ENCODE results near the gene CSTF3. TPM values are rescaled to one million over a fixed set of nuclear protein-coding genes. Genes with fewer than 3 reads are reported as not detected.

CSTF3 gene
- total RNA-seq, result 10 to 100 TPM; 26.5 to 30.2 TPM

DNA sequence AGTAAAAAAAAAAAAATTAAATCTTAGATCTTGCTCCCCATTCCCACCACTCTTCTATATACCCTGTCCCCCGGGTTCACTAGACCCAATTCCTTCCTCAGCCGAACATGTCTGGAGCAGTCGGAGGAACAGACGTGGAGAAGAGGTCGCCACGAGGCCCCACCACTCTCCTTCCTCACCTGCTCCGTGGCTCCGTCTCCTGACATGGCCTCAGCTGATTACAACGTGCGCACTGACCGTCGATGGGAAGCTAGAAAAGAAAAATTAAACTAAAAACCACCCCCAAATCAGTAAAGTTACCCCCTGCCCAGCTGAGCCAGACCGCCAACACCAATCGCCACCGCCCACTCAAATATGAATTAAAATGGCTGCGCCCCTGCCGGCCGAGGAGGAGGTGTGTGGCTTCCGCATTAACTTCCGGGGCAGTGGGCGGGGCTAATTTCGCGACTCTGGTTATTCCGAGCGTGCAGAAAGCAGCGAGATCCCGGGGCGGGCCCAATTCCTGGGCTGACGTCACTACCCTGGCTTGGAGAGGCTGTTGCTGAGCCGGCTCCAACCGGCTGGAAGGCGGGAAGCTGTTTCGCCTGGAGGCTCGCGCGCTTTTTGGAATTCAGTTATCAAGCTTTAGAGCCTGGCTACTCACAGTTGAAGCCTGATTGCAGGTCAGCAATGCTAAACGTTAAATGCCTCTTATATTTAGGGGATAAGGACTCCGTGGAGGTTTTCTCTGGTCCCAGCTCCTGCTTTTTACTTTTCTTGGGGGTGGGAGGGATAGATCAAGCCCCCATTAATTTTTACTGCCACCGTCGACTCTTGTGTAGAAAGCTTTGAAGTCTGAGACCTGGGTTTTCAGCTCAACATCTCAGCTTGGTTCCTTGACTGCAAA is at the start of gene CSTF3:
Gene CSTF3, minus strand, starts transcription at position 361 of the 886 bp plus-strand sequence. Its CDS starts 155 bp downstream, at position 206.
- H3K36me3 Mint-ChIP-seq (ENCODE audit: low read depth), result peaks cover 22% of the 10 kb centered on the region
- no peaks in the 10 kb centered on the region for H3K27me3 Mint-ChIP-seq
- peak within 1 kb of the TSS; percentile 99 for H3K4me3 Mint-ChIP-seq
- POLR2A ChIA-PET, result interaction anchor here (0.8 to 3.2 kb wide), 17 partner anchors 12 to 613 kb away, joined by 3 to 25 read pairs (median 5); partner anchors contain the start of genes C11orf91, CD59, EIF3M and FBXO3
- DNase-seq, result peak; percentile 96
- peaks cover 41% of the 10 kb centered on the region for H3K4me1 Mint-ChIP-seq
- H3K9me3 Mint-ChIP-seq, result no peaks in the 10 kb centered on the region
- H3K27ac Mint-ChIP-seq, result peak within 1 kb of the TSS; percentile 89
- CTCF ChIA-PET, result interaction anchor here (0.6 to 1.7 kb wide), 12 partner anchors 8 to 475 kb away, joined by 3 to 6 read pairs (median 3); partner anchors contain the start of genes HIPK3 and TCP11L1

DNA sequence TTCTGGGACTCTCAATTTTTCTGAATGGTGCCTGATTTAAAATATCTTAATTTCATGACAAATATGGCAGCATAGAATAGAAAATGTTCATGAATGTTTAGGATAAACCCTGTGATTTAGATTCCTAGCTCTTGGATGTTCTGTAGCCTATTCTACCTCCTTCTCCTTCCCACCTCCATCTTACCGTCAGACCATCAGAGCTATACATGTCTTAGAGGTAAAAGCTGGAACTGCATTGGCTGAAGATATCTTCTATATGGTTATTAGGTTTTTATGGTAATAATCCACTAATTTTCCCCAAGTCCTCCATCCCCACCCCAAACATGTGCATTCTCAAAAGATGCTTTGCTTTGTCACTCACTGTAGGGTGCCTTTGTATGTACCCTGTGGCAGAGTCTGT is 46.9 kb upstream of the CSTF3 start:
- Mint-ChIP-seq H3K36me3 (ENCODE audit: low read depth) (no peaks in the 10 kb centered on the region), H3K9me3 (no peaks in the 10 kb centered on the region), H3K27ac (no peak overlapping the region), H3K27me3 (peaks cover 2% of the 10 kb centered on the region), H3K4me3 (no peak overlapping the region), H3K4me1 (peaks cover 6% of the 10 kb centered on the region)
- ChIA-PET CTCF (interaction anchor here (0.5 to 1.4 kb wide), 2 partner anchors 42 to 779 kb away, joined by 3 read pairs; no protein-coding TSS in a partner anchor), POLR2A (no interaction called here)
- DNase-seq, result no peak

DNA sequence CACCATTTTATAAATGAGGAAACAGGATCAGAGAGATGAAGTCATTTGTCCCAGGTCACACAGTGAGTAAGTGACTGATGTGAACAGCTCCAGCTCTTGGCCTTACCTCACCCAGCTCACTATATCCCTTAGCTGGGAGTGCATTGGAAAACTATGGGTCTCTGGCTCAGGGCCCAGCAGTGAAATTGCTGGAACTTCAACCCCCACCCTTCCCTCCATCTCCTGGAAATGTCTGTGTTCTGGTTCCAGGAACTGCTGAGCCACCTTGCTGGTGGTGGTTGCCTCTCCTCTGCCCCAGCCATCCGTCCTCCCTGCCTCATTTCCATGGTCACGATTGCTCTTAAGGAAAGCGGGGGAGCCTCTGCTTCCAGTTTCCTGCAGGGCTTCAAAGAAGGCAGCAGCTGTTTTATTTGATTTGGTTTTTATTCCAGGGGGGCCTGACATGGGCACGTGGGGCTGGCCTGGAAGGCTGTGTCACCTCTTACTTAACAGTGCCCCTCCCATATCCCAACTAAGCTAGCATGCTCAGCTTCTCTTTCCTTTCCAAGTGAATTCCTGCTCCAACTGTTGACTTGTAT is 46.2 kb upstream of the CSTF3 start:
- no peak overlapping the region for H3K27ac Mint-ChIP-seq
- no peaks in the 10 kb centered on the region for H3K36me3 Mint-ChIP-seq (ENCODE audit: low read depth)
- H3K4me3 Mint-ChIP-seq, result no peak overlapping the region
- ChIA-PET CTCF (interaction anchor here (1.4 kb wide), 1 partner anchor 42 kb away, joined by 3 read pairs; no protein-coding TSS in a partner anchor), POLR2A (no interaction called here)
- no peak for DNase-seq
- H3K9me3 Mint-ChIP-seq, result no peaks in the 10 kb centered on the region
- H3K4me1 Mint-ChIP-seq, result peaks cover 6% of the 10 kb centered on the region
- peaks cover 2% of the 10 kb centered on the region for H3K27me3 Mint-ChIP-seq

DNA sequence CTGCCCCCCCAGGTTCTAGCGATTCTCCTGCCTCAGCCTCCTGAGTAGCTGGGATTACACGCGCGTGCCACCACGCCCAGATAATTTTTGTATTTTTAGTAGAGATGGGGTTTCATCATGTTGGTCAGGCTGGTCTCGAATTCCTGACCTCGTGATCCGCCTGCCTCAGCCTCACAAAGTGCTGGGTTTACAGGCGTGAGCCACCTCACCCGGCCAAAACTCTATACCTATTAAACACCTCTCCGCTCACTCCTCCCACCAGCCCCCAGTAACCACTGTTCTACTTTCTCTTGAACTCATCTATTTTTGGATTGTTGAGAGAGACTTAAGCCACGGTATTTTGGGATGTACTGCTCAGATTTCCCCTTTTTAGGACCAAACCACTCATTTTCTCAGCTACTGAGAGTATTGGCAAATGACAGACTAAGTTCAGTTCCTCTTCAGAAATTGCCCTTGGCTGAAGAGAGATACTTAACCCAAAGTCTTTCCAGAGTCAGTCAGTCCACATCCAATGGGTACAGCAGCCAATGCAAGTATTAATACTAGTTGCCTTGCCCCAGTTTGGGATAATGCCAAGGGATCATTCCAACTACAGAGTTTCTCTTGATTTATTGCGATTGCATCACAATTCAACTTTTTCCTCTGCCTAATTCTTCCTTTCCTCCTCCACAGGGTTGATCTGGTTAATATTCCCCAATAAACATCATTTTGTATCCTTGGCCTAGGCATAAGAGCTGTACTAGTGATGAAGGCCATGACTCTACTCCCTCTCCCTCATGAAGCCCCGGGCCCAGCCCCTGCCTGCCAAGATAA is 36.8 kb upstream of the CSTF3 start:
- Mint-ChIP-seq H3K36me3 (ENCODE audit: low read depth) (no peaks in the 10 kb centered on the region), H3K4me3 (no peak overlapping the region)
- CTCF ChIA-PET, result interaction anchor here (0.7 to 1.2 kb wide), 2 partner anchors 10 to 33 kb away, joined by 3 to 5 read pairs; no protein-coding TSS in a partner anchor

DNA sequence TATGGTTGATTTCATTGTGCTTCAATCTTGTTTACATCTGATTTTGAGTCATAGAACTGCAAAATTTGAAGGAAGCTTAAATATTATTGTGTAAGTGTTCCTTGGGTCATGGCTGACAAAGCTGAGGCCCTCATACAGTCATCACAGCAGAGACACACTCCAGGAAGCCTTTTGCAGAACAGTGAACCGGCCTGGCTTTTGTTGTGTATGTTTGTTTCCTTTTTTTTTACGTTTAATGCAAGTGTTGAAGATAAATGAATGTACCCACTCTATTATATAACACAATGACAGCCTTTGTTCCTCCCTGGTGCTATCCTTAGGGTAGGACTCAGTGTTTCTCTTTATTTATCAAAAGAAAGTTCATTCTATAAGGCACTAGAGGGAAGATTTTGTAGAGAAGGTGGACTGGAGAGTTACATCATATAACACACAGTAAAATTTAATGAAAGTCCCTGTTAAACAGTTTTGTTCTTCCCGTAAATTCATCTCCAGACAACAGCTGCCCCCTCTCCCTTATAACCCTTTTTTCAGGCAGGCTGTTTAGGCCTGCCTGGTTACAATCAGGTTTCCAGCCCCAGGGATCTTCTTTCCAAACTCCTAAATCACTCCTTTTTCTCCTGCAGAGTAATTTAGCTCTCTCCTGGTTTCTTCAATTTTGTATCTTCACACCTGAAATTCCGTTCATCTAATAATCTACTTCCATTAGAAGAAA is 34.3 kb upstream of the CSTF3 start:
- H3K27me3 Mint-ChIP-seq, result no peaks in the 10 kb centered on the region
- CTCF ChIA-PET, result interaction anchor here (0.8 kb wide), 1 partner anchor 28 kb away, joined by 3 read pairs; no protein-coding TSS in a partner anchor

More for the DNA sequence above, 36.8 kb upstream of the CSTF3 start:
- H3K27me3 Mint-ChIP-seq, result no peaks in the 10 kb centered on the region
- H3K4me1 Mint-ChIP-seq, result peaks cover 2% of the 10 kb centered on the region
- H3K27ac Mint-ChIP-seq, result no peak overlapping the region
- DNase-seq, result no peak
- POLR2A ChIA-PET, result no interaction called here
- no peaks in the 10 kb centered on the region for H3K9me3 Mint-ChIP-seq

DNA sequence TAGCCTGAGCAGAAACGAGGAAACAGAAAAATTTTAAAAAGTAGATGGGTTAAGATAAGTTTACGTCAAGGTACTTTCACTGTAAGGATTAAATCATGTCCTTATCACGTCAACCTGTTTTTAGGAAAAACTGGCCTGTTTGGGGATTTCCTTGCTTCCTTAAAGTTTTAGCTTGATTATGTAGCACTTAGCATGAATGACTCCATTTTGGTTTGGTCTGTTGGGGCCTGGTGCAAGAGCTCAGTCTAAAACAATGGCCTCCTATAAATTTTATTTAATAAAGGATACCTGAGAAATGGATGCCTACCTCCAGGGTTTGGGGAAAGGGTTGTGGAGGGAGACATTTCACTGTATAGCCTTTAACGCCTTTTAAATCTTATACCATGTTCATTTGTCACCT is 33.2 kb upstream of the CSTF3 start:
- Mint-ChIP-seq H3K36me3 (ENCODE audit: low read depth) (no peaks in the 10 kb centered on the region), H3K9me3 (no peaks in the 10 kb centered on the region)
- CTCF ChIA-PET, result no interaction called here

More for the DNA sequence above, 34.3 kb upstream of the CSTF3 start:
- no peaks in the 10 kb centered on the region for H3K9me3 Mint-ChIP-seq
- DNase-seq, result no peak
- no peak overlapping the region for H3K27ac Mint-ChIP-seq
- no peak overlapping the region for H3K4me3 Mint-ChIP-seq
- peaks cover 2% of the 10 kb centered on the region for H3K4me1 Mint-ChIP-seq
- no peaks in the 10 kb centered on the region for H3K36me3 Mint-ChIP-seq (ENCODE audit: low read depth)
- POLR2A ChIA-PET, result no interaction called here

DNA sequence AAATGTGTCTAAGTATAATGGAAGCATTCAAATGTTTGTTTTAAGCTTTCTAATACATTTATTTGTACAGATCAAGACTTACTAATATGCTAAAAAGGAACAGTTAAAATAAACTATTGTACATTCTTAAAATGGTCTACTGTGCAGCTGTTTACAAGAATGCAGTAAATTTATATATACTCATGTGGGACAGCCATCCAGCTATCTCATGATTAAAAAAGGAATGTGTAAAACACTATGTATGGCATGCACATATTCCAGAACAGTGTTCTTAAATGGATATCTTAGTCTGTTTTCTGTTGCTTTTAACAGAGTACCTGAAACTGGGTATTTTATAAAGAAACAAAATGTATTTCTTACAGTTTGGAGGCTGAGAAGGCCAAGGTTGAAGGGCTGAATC is 30.2 kb upstream of the CSTF3 start:
- ChIA-PET POLR2A (no interaction called here), CTCF (no interaction called here)
- Mint-ChIP-seq H3K27me3 (no peaks in the 10 kb centered on the region), H3K36me3 (ENCODE audit: low read depth) (no peaks in the 10 kb centered on the region), H3K9me3 (no peaks in the 10 kb centered on the region), H3K4me3 (no peak overlapping the region), H3K27ac (no peak overlapping the region), H3K4me1 (no peaks in the 10 kb centered on the region)
- DNase-seq, result no peak

More for the DNA sequence above, 33.2 kb upstream of the CSTF3 start:
- Mint-ChIP-seq H3K4me1 (peaks cover 2% of the 10 kb centered on the region), H3K4me3 (no peak overlapping the region), H3K27me3 (no peaks in the 10 kb centered on the region), H3K27ac (no peak overlapping the region)
- no peak for DNase-seq
- POLR2A ChIA-PET, result no interaction called here

DNA sequence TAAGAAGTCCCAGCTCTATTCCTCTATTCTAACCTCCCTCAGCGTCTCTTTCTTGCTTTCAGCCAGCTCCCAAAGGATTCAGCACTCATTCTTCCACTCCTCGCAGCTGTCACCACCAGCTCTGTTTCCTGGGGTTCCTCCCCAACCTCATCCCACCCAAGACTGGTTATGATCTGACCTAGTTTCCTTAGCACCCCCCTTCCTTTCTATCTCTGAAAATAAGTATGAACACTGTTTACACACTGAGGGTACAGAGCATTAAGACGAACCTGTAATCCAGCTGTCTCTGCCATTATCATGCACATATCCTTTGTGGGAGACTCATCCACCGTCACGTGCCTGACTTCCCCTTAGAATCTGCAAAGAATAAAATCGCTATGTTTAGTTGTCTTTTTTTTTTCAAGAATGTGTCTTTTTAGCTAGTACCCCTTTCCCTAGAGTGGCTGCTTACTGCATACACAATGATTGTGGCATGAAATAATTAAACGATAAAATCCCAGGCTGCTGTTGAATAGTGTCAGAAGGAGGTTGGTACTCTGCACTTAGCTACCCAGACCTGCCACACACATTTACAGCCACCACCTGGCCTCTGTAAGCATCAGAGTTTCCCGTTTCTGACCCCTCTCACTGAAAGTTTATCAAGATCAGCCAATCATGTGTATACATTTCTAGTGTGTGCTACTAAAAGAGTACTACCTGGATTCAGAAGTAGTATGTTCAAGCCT is 26.9 kb upstream of the CSTF3 start:
- POLR2A ChIA-PET, result no interaction called here
- no peak overlapping the region for H3K4me3 Mint-ChIP-seq
- CTCF ChIA-PET, result interaction anchor here (0.6 to 1.2 kb wide), 2 partner anchors 10 to 22 kb away, joined by 3 read pairs; no protein-coding TSS in a partner anchor

DNA sequence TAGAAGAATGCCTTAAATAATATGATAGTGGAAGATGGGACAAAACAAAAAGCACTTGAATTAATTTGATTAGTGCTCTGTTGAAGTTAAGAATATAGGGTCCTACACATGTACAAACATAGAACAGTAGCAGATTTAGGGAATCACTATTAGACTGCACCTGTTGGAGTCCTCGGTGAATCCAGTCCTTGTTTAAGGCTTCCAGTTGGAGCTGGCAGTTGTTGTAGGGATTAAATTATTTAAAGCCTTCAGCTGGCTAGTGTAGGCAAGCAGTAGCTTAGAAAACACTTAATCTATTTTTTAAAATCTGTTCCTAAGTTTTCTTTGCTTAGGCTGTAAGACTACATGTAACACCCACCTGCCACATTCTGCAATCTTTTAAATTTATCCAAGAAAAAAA is 24.5 kb upstream of the CSTF3 start:
- DNase-seq, result no peak
- no peaks in the 10 kb centered on the region for H3K36me3 Mint-ChIP-seq (ENCODE audit: low read depth)
- H3K4me1 Mint-ChIP-seq, result peaks cover 2% of the 10 kb centered on the region
- H3K4me3 Mint-ChIP-seq, result no peak overlapping the region
- H3K27me3 Mint-ChIP-seq, result no peaks in the 10 kb centered on the region
- no peak overlapping the region for H3K27ac Mint-ChIP-seq
- no peaks in the 10 kb centered on the region for H3K9me3 Mint-ChIP-seq
- CTCF ChIA-PET, result no interaction called here
- POLR2A ChIA-PET, result no interaction called here

More for the DNA sequence above, 26.9 kb upstream of the CSTF3 start:
- Mint-ChIP-seq H3K36me3 (ENCODE audit: low read depth) (no peaks in the 10 kb centered on the region), H3K9me3 (no peaks in the 10 kb centered on the region), H3K27ac (no peak overlapping the region), H3K4me1 (no peaks in the 10 kb centered on the region), H3K27me3 (no peaks in the 10 kb centered on the region)
- DNase-seq, result no peak

DNA sequence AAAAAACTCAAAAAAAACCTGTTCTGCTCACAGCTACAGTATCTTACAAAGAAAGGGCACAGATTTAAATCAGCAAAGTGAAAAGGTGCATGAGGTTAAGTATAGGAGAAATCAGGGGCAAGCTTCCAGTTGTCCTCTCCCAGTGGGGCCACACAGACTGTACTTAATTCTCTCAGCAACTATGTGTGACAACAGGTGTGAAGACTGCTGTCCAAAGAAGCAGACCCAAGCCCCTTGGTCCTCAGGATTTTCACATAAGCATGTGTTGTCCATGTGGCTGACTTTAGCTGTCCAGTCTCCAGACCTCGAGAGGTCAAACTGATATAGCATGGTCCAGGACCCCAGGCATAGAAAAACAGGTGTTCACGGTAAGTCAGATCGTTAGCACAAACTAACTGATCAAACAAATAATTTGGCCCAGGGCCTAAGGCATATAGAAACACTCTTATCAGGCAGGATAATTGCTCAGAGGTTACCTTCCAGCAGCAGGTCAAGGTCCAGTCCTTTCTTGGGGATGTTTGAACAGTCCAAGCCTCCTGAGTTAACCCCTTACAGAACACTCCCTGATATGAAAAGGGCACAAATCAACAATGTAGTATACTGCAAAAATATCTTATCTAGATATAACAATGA is 21.1 kb upstream of the CSTF3 start:
- Mint-ChIP-seq H3K9me3 (peaks cover 4% of the 10 kb centered on the region), H3K36me3 (ENCODE audit: low read depth) (peaks cover 12% of the 10 kb centered on the region), H3K27me3 (no peaks in the 10 kb centered on the region), H3K4me1 (peaks cover 28% of the 10 kb centered on the region), H3K4me3 (no peak overlapping the region), H3K27ac (no peak overlapping the region)
- ChIA-PET CTCF (no interaction called here), POLR2A (no interaction called here)
- no peak for DNase-seq

DNA sequence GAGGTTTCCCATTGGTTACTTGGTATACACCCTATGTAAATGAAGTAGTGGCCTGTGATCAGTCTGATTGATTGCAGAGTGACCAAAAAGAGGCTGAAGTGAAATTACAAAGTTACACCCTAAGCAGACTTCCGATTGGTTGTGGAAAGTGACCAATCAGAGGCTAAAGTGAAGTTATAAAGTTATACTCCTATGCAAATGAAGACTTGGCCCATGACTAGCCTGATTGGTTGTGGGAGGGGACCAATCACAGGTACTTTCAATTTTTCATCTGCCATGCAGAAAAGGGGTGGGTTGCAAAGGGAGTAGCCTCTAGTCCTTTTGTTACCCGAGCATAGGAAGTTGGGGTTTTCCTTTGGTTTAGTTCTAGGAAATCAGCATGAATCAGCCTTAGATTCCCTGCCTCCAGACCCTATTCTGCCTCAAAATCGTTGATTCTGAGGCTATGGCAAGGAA is 18.1 kb upstream of the CSTF3 start:
- POLR2A ChIA-PET, result interaction anchor here (2.5 kb wide), 1 partner anchor 18 kb away, joined by 12 read pairs; the partner anchor contains the start of gene CSTF3
- peaks cover 13% of the 10 kb centered on the region for H3K36me3 Mint-ChIP-seq (ENCODE audit: low read depth)

More for the DNA sequence above, 18.1 kb upstream of the CSTF3 start:
- Mint-ChIP-seq H3K4me1 (peaks cover 28% of the 10 kb centered on the region), H3K4me3 (no peak overlapping the region), H3K9me3 (peaks cover 4% of the 10 kb centered on the region), H3K27ac (peak overlapping the region; percentile 28), H3K27me3 (no peaks in the 10 kb centered on the region)
- DNase-seq, result peak; percentile 39
- CTCF ChIA-PET, result interaction anchor here (1.1 to 3.6 kb wide), 2 partner anchors 15 to 150 kb away, joined by 3 to 15 read pairs; no protein-coding TSS in a partner anchor

Measured in activated CD4-positive, alpha-beta memory T cell treated with anti-CD3 and anti-CD28 coated beads, Interleukin-2, amount 10 ng/mL, durations not matched to agents 7 days and 5 days (primary cell).